GM19025 (cell line): ENCODE data around the gene ZNF469.

ENCODE experiments used
- ATAC-seq: cut with Tn5 transposase; IDR thresholded peaks from one replicate; pipeline ENCODE4 v1.9.1; 2021; ENCODE audit warnings: mild to moderate bottlenecking, low read depth, moderate library complexity; ENCODE audit not compliant: unreplicated experiment

The ZNF469 gene

GRCh38 chr16:88345721-88346560 is 36.8 kb upstream of the ZNF469 start:
- no peak for ATAC-seq

- no peak for ATAC-seq
These were observed 35.9 kb upstream of the ZNF469 start for GRCh38 chr16:88346680-88347505.

GRCh38 chr16:88347656-88348376 is 34.9 kb upstream of the ZNF469 start:
- no peak for ATAC-seq

GRCh38 chr16:88348377-88349152 is 34.2 kb upstream of the ZNF469 start:
- ATAC-seq: no peak

- ATAC-seq: no peak
These were observed 33.4 kb upstream of the ZNF469 start for GRCh38 chr16:88349153-88349902.

- no peak for ATAC-seq
These were observed 32.6 kb upstream of the ZNF469 start for GRCh38 chr16:88349903-88350900.

GRCh38 chr16:88350922-88351321 is 31.8 kb upstream of the ZNF469 start:
- ATAC-seq: no peak

- no peak for ATAC-seq
These were observed 31.2 kb upstream of the ZNF469 start for GRCh38 chr16:88351491-88352101.

GRCh38 chr16:88352261-88353200 is 30.2 kb upstream of the ZNF469 start:
- ATAC-seq: no peak

- ATAC-seq: no peak
These were observed 29.5 kb upstream of the ZNF469 start for GRCh38 chr16:88353232-88353631.

GRCh38 chr16:88353691-88354090 is 29.1 kb upstream of the ZNF469 start:
- ATAC-seq: no peak

GRCh38 chr16:88354229-88355092 is 28.3 kb upstream of the ZNF469 start:
- ATAC-seq: no peak

GRCh38 chr16:88355093-88355388 is 27.7 kb upstream of the ZNF469 start:
- ATAC-seq: no peak

- ATAC-seq: no peak
These were observed 27.2 kb upstream of the ZNF469 start for GRCh38 chr16:88355389-88356123.

GRCh38 chr16:88356124-88356726 is 26.5 kb upstream of the ZNF469 start:
- ATAC-seq: no peak
